Measurements from ENCODE around the gene ATP5F1D. TPM values are rescaled to one million over a fixed set of nuclear protein-coding genes. Genes with fewer than 3 reads are reported as not detected.
"Not testable (repeated sequence)": the region's sequence is repeated elsewhere in the genome, so short reads cannot be mapped to it uniquely, and the experiment has no call there.

ATP5F1D gene
- total RNA-seq, 1 donor from 2014 or later: 172 TPM

DNA sequence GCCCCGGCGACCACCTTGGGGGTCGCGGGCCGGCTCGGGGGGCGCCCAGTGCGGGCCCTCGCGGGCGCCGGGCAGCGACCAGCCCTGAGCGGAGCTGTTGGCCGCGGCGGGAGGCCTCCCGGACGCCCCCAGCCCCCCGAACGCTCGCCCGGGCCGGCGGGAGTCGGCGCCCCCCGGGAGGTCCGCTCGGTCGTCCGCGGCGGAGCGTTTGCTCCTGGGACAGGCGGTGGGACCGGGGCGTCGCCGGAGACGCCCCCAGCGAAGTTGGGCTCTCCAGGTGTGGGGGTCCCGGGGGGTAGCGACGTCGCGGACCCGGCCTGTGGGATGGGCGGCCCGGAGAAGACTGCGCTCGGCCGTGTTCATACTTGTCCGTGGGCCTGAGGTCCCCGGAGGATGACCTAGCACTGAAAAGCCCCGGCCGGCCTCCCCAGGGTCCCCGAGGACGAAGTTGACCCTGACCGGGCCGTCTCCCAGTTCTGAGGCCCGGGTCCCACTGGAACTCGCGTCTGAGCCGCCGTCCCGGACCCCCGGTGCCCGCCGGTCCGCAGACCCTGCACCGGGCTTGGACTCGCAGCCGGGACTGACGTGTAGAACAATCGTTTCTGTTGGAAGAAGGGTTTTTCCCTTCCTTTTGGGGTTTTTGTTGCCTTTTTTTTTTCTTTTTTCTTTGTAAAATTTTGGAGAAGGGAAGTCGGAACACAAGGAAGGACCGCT is 35.2 kb upstream of the ATP5F1D start:
- POLR2A ChIA-PET: interaction anchor here (0.8 to 1.1 kb wide), 3 partner anchors 63 to 146 kb away, joined by 3 to 5 read pairs (median 3); partner anchors contain the start of gene CIRBP
- CTCF ChIA-PET: no interaction called here
- Mint-ChIP-seq H3K27me3 (no peaks in the 10 kb centered on the region), H3K27ac (peak overlapping the region; percentile 80), H3K9me3 (no peaks in the 10 kb centered on the region), H3K36me3 (ENCODE audit: low read depth) (peaks cover 14% of the 10 kb centered on the region), H3K4me3 (peak overlapping the region; percentile 89), H3K4me1 (peaks cover 36% of the 10 kb centered on the region)
- TF ChIP-seq, protein P1, sequence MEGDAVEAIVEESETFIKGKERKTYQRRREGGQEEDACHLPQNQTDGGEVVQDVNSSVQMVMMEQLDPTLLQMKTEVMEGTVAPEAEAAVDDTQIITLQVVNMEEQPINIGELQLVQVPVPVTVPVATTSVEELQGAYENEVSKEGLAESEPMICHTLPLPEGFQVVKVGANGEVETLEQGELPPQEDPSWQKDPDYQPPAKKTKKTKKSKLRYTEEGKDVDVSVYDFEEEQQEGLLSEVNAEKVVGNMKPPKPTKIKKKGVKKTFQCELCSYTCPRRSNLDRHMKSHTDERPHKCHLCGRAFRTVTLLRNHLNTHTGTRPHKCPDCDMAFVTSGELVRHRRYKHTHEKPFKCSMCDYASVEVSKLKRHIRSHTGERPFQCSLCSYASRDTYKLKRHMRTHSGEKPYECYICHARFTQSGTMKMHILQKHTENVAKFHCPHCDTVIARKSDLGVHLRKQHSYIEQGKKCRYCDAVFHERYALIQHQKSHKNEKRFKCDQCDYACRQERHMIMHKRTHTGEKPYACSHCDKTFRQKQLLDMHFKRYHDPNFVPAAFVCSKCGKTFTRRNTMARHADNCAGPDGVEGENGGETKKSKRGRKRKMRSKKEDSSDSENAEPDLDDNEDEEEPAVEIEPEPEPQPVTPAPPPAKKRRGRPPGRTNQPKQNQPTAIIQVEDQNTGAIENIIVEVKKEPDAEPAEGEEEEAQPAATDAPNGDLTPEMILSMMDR (IDR thresholded peaks at IDR 0.05): no peak
- DNase-seq (no peak), ATAC-seq (ENCODE audit: low read depth) (no peak)
- intact Hi-C loops (cut with micrococcal nuclease): no loop called here

DNA sequence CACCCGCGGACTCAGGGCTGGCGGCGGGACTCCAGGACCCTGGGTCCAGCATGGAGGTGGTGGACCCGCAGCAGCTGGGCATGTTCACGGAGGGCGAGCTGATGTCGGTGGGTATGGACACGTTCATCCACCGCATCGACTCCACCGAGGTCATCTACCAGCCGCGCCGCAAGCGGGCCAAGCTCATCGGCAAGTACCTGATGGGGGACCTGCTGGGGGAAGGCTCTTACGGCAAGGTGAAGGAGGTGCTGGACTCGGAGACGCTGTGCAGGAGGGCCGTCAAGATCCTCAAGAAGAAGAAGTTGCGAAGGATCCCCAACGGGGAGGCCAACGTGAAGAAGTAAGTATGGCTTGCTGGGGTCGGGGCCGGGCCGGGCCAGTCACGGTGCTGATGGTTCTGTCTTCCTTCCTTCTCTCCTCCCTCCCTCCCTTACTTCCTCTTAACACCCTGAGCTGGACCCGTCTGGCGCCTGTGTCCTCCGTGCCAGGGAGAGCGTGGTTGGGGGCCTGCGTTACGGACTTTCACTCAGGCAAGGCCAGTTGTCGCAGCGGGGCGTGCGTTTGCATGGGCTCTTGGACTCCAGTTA is 34.6 kb upstream of the ATP5F1D start:
- H3K9me3 Mint-ChIP-seq: no peaks in the 10 kb centered on the region
- TF ChIP-seq, protein P1 (IDR thresholded peaks at IDR 0.05): no peak
- H3K27ac Mint-ChIP-seq: peak overlapping the region; percentile 80
- no peaks in the 10 kb centered on the region for H3K27me3 Mint-ChIP-seq
- ChIA-PET POLR2A (interaction anchor here (0.8 to 1.1 kb wide), 3 partner anchors 62 to 146 kb away, joined by 3 to 5 read pairs (median 3); partner anchors contain the start of gene CIRBP), CTCF (no interaction called here)
- peaks cover 40% of the 10 kb centered on the region for H3K4me1 Mint-ChIP-seq
- peak overlapping the region; percentile 89 for H3K4me3 Mint-ChIP-seq
- peak; percentile 2 for ATAC-seq (ENCODE audit: low read depth)
- intact Hi-C loops (cut with micrococcal nuclease): no loop called here
- DNase-seq: peak; percentile 42
- peaks cover 18% of the 10 kb centered on the region for H3K36me3 Mint-ChIP-seq (ENCODE audit: low read depth)

DNA sequence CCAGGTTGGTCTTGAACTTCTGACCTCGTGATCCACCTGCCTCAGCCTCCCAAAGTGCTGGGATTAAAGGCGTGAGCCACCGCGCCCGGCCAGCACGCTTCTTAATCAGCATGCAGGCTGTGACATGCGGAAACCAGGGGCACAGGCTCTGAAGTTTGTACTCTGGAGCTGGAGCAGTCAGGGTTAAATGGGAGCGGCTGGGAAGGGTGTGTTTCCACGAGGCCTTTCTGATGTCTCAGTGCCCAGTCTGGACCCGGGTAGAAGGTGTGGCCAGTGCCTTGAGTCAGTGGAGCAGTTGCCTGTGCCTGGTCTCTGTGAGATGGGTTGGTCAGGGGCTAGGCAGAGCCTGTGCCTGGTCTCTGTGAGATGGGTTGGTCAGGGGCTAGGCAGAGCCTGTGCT is 32.7 kb upstream of the ATP5F1D start:
- Mint-ChIP-seq H3K4me1 (peaks cover 45% of the 10 kb centered on the region), H3K36me3 (ENCODE audit: low read depth) (peaks cover 25% of the 10 kb centered on the region)
- DNase-seq; H3K4me3 Mint-ChIP-seq; H3K27ac Mint-ChIP-seq; CTCF ChIA-PET; intact Hi-C loops (cut with micrococcal nuclease); H3K27me3 Mint-ChIP-seq; H3K9me3 Mint-ChIP-seq; ATAC-seq (ENCODE audit: low read depth): not testable (repeated sequence)
- POLR2A ChIA-PET: interaction anchor here (0.7 kb wide), 1 partner anchor 30 kb away, joined by 3 read pairs; no protein-coding TSS in a partner anchor

DNA sequence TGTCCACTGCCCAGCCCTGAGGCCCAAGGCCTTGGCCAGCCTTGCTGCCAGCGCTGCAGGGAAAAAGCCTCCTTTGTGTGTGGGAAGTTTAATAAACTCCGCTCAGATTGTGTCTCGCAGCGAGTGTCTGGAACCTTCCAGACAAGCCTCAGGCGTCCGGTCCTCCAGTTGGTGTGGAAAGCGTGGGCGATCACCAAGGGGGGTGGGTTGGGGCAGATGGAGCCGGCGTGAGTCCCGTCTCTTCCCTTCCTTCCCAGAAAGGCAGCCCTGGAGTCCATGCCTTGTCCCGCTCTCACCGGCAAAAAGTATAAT is 31.4 kb upstream of the ATP5F1D start:
- Mint-ChIP-seq H3K27ac (no peak overlapping the region), H3K36me3 (ENCODE audit: low read depth) (peaks cover 27% of the 10 kb centered on the region)

DNA sequence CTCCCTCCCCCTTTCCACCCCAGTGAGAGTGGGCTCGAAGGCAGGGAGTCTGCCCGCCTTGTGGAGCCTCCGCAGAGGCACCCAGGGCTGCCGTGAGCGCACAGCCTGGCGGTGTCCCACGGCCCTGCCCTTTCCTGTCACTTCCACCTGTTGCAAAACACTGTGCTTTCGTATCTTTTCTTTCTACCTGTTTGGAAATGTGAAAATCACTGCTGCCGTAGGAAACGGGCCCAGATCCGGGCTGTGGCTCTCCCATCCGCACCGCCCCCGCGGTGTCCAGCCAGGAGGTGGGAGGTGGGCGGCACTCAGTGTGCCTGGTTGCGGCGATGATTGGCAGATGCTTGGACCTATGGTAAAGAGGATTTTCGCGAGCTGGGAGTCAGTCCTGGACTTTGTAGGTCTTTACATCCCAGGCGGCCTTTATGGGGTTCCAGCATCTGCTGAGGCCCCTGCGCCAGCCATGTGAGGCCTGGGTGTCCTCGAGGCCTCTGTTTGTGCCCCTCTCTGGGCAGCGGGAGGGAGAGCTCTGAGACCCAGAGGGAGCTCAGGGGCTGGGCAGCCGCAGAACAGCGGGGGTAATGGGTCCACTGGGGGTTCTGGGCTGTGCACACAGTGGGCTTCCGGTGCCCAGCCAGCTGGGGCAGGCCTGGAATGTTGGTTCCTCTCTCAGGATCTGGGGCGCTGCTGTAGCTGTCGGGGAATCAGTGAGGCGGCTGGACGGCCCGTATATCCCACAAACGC is 29.9 kb upstream of the ATP5F1D start:
- H3K9me3 Mint-ChIP-seq: no peaks in the 10 kb centered on the region
- no peak overlapping the region for H3K27ac Mint-ChIP-seq
- no peak for ATAC-seq (ENCODE audit: low read depth)
- no peak overlapping the region for H3K4me3 Mint-ChIP-seq
- CTCF ChIA-PET: no interaction called here
- POLR2A ChIA-PET: interaction anchor here (0.6 to 0.7 kb wide), 2 partner anchors 10 to 127 kb away, joined by 3 to 13 read pairs; no protein-coding TSS in a partner anchor
- no peaks in the 10 kb centered on the region for H3K27me3 Mint-ChIP-seq
- intact Hi-C loops (cut with micrococcal nuclease): no loop called here
- DNase-seq: no peak
- TF ChIP-seq, protein P1 (IDR thresholded peaks at IDR 0.05): no peak
- peaks cover 49% of the 10 kb centered on the region for H3K4me1 Mint-ChIP-seq
- H3K36me3 Mint-ChIP-seq (ENCODE audit: low read depth): peaks cover 32% of the 10 kb centered on the region

More for the DNA sequence above, 31.4 kb upstream of the ATP5F1D start:
- no peaks in the 10 kb centered on the region for H3K27me3 Mint-ChIP-seq
- TF ChIP-seq, protein P1 (IDR thresholded peaks at IDR 0.05): no peak
- ATAC-seq (ENCODE audit: low read depth) (no peak), DNase-seq (no peak)
- H3K4me1 Mint-ChIP-seq: peaks cover 51% of the 10 kb centered on the region
- intact Hi-C loops (cut with micrococcal nuclease): no loop called here
- CTCF ChIA-PET: interaction anchor here (0.6 to 0.9 kb wide), 2 partner anchors 28 to 97 kb away, joined by 3 read pairs; no protein-coding TSS in a partner anchor
- H3K9me3 Mint-ChIP-seq: no peaks in the 10 kb centered on the region
- POLR2A ChIA-PET: no interaction called here
- no peak overlapping the region for H3K4me3 Mint-ChIP-seq
